Uterus (tissue), 2 donors: Measurements from ENCODE around the gene FMN2.

Source experiments
- POLR2A ChIP-seq, 2 donors: fragments of 450-650 bp; IDR thresholded peaks; one replicate each; pipeline ENCODE4 v1.6.1; 2016; ENCODE audit warnings: antibody characterized with exemption in 2 of 2, mild to moderate bottlenecking in 1 of 2, moderate library complexity in 1 of 2
- TF ChIP-seq, protein P1 (sequence below), 4 experiments: fragments of 200-600 bp in 2 of 4; fragments of 450-650 bp in 2 of 4; sonication (generic) in 2 of 4; IDR thresholded peaks; one replicate each; pipeline ENCODE4 v1.5.1; 2016 to 2019; ENCODE audit warnings: antibody characterized with exemption in 4 of 4, mild to moderate bottlenecking in 2 of 4, moderate library complexity in 1 of 4

- TF ChIP-seq, protein P1, sequence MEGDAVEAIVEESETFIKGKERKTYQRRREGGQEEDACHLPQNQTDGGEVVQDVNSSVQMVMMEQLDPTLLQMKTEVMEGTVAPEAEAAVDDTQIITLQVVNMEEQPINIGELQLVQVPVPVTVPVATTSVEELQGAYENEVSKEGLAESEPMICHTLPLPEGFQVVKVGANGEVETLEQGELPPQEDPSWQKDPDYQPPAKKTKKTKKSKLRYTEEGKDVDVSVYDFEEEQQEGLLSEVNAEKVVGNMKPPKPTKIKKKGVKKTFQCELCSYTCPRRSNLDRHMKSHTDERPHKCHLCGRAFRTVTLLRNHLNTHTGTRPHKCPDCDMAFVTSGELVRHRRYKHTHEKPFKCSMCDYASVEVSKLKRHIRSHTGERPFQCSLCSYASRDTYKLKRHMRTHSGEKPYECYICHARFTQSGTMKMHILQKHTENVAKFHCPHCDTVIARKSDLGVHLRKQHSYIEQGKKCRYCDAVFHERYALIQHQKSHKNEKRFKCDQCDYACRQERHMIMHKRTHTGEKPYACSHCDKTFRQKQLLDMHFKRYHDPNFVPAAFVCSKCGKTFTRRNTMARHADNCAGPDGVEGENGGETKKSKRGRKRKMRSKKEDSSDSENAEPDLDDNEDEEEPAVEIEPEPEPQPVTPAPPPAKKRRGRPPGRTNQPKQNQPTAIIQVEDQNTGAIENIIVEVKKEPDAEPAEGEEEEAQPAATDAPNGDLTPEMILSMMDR (IDR thresholded peaks at IDR 0.05) = no peak
- no peak for TF ChIP-seq POLR2A (IDR thresholded peaks at IDR 0.05)
Measured at GRCh38 chr1:240362046-240362445, 270.4 kb downstream of the FMN2 start.
